Measurements from ENCODE around the gene MTA3. TPM values are rescaled to one million over a fixed set of nuclear protein-coding genes. Genes with fewer than 3 reads are reported as not detected.

Gene MTA3
- total RNA-seq, 2 experiments from 2014 or later: 27.0 to 30.9 TPM

DNA sequence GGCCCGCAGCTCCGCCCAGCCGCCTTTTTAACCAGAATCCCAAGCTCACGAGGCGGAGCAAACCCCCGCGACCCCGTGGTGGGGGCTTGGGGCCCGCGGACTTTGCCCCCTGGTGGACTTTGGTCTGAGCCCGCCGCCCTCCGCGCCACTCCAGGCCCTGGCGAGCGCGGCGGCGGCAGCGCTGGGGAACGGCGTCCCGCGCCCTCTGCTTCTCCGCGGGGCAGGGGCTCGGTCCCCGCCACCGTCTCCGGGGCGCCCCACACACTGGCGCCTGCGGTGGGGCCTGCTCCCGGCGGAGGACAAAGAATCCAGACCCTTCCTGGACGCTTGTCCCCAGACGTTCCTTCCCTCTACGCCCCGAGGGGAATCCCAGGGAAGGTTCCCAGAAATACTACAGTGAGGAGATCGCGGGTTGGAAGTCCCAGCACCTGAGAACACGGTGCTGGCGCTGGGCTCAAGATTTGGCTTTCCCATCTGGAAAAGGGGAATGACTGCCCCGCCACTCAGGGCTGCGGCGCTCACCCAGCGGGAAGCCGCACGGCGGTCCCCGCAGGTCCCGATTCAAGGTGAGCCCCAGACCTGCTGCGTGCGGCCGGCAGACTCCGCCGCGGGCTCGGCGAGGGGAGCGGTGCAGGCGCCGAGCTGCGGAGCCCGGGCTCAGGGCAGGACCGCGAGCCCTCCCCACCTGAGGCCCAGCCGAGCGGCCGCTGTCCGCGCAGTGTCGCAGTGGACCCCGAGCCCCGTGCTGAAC, 224.3 kb downstream of the MTA3 start, which contains the start of gene HAAO:
Gene HAAO, minus strand, starts transcription at position 1 of the 751 bp plus-strand sequence. CDS start 47 bp downstream, outside the sequence.
- peak in 3 of 14 experiments; percentile 19 to 31 (median 31) for DNase-seq
- POLR2A ChIA-PET: interaction anchor here (5.6 kb wide), 1 partner anchor 18 kb away, joined by 44 read pairs; no protein-coding TSS in a partner anchor

DNA sequence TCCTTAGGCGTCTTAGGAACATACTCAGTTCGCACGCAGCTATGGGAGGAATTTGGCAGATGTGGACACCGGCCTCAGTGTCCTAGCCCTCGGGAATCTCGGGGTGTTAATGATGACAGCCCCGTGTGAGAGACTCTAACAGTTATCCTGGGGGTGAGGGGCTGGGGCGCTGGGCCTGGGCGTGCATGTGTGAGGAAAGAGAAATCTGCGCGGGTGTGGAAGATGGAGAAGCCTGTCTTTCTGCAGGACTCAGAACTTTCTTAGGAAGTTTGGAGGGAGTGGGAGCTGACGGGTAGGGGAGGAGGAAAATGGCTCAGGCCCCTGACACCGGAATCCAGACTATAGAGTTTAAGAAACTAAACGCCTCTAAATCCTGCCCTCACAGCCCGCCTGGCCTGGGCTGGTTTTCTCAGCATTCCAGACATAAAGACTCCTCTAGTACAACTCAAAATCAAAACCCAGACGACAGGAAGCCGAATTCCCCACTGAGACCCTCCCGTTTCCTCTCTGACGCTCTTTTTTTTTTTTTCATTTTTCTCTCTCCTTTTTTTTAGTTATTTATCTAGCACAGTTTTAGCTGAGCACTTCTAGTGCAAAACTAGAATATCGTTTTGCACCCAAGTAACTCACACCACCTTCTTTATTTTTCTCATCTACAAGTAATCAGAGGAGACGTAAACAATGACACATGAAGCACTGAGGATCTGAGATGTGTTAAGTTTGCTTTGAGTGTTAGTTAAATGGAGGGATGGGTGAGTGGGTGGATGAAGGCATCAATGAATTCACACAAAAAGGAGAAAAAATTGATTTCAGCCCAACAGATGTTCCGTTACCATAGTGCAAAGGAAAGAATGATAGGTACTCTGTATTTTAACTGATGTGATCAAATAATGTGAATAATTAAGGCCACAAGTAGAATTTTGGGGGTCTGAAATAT, 225.2 kb downstream of the MTA3 start:
- ChIA-PET CTCF (interaction anchor here (0.6 kb wide), 1 partner anchor 716 kb away, joined by 3 read pairs; no protein-coding TSS in a partner anchor), POLR2A (interaction anchor here (5.6 kb wide), 1 partner anchor 17 kb away, joined by 44 read pairs; no protein-coding TSS in a partner anchor)

More for the DNA sequence above, 224.3 kb downstream of the MTA3 start, which contains the start of gene HAAO:
- no peak within 1 kb of the TSS for H3K27ac Mint-ChIP-seq
- peaks cover 30% of the 10 kb centered on the region for H3K4me1 Mint-ChIP-seq (ENCODE audit: low read depth)
- peaks cover 22% of the 10 kb centered on the region for H3K4me1 ChIP-seq (ENCODE audit: insufficient read depth, low read length)
- H3K27ac ChIP-seq (ENCODE audit: low read depth in 1 of 2, low read length in 2 of 2): no peak within 1 kb of the TSS
- peak; percentile 60 for ATAC-seq (ENCODE audit: poor library complexity)
- no peaks in the 10 kb centered on the region for H3K36me3 ChIP-seq (ENCODE audit: insufficient read depth, low read length)
- H3K36me3 Mint-ChIP-seq (ENCODE audit: low read depth): no peaks in the 10 kb centered on the region
- peaks cover 48% of the 10 kb centered on the region for H3K27me3 Mint-ChIP-seq
- CTCF ChIA-PET: interaction anchor here (0.9 kb wide), 1 partner anchor 8 kb away, joined by 3 read pairs; no protein-coding TSS in a partner anchor
- peaks cover 0 to 3% of the 10 kb centered on the region in 2 experiments for H3K9me3 ChIP-seq (ENCODE audit: control insufficient read depth in 1 of 2, insufficient read depth in 1 of 2, low read length in 2 of 2)
- peak within 1 kb of the TSS; percentile 89 for H3K4me3 Mint-ChIP-seq
- no peaks in the 10 kb centered on the region for H3K9me3 Mint-ChIP-seq
- intact Hi-C loops (cut with DNase I, micrococcal nuclease): no loop called here
- peak within 1 kb of the TSS; percentile 47 for H3K4me3 ChIP-seq (ENCODE audit: low read length)
- TF ChIP-seq, protein P1, sequence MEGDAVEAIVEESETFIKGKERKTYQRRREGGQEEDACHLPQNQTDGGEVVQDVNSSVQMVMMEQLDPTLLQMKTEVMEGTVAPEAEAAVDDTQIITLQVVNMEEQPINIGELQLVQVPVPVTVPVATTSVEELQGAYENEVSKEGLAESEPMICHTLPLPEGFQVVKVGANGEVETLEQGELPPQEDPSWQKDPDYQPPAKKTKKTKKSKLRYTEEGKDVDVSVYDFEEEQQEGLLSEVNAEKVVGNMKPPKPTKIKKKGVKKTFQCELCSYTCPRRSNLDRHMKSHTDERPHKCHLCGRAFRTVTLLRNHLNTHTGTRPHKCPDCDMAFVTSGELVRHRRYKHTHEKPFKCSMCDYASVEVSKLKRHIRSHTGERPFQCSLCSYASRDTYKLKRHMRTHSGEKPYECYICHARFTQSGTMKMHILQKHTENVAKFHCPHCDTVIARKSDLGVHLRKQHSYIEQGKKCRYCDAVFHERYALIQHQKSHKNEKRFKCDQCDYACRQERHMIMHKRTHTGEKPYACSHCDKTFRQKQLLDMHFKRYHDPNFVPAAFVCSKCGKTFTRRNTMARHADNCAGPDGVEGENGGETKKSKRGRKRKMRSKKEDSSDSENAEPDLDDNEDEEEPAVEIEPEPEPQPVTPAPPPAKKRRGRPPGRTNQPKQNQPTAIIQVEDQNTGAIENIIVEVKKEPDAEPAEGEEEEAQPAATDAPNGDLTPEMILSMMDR (IDR thresholded peaks at IDR 0.05): no peak
- H3K27me3 ChIP-seq (ENCODE audit: control insufficient read depth in 1 of 2, insufficient read depth in 2 of 2, low read length in 2 of 2): peaks cover 20 to 28% of the 10 kb centered on the region in 2 experiments

More for the DNA sequence above, 225.2 kb downstream of the MTA3 start:
- Mint-ChIP-seq H3K36me3 (ENCODE audit: low read depth) (no peaks in the 10 kb centered on the region), H3K27ac (peak overlapping the region; percentile 2), H3K4me3 (peak overlapping the region; percentile 72), H3K27me3 (peaks cover 44% of the 10 kb centered on the region), H3K9me3 (no peaks in the 10 kb centered on the region), H3K4me1 (ENCODE audit: low read depth) (peaks cover 30% of the 10 kb centered on the region)
- H3K9me3 ChIP-seq (ENCODE audit: control insufficient read depth in 1 of 2, insufficient read depth in 1 of 2, low read length in 2 of 2): peaks cover 0 to 3% of the 10 kb centered on the region in 2 experiments
- ATAC-seq (ENCODE audit: poor library complexity) (peak; percentile 7), DNase-seq (no peak)
- H3K27me3 ChIP-seq (ENCODE audit: control insufficient read depth in 1 of 2, insufficient read depth in 2 of 2, low read length in 2 of 2): peaks cover 20 to 28% of the 10 kb centered on the region in 2 experiments
- H3K27ac ChIP-seq (ENCODE audit: low read depth in 1 of 2, low read length in 2 of 2): no peak overlapping the region
- peak overlapping the region; percentile 27 for H3K4me3 ChIP-seq (ENCODE audit: low read length)
- H3K36me3 ChIP-seq (ENCODE audit: insufficient read depth, low read length): no peaks in the 10 kb centered on the region
- TF ChIP-seq, protein P1 (IDR thresholded peaks at IDR 0.05): no peak
- intact Hi-C loops (cut with DNase I, micrococcal nuclease): no loop called here
- H3K4me1 ChIP-seq (ENCODE audit: insufficient read depth, low read length): peaks cover 22% of the 10 kb centered on the region
